Activated T-cell treated with anti-CD3 and anti-CD28 coated beads, Interleukin-2, amount 50 U/mL, for 72 hours (primary cell): ENCODE results near the gene MYLK. TPM values are rescaled to one million over a fixed set of nuclear protein-coding genes. Genes with fewer than 3 reads are reported as not detected.

Experiments
- ATAC-seq, 2 donors: fragments of 150-1000 bp; cut with Tn5 transposase; replicated peaks in 1 of 2; 2 replicates each; pipeline ENCODE4 v1.10.0; 2021; ENCODE audit warnings: moderate library complexity in 2 of 2, mild to moderate bottlenecking in 1 of 2
- DNase-seq, 2 donors: peaks; one replicate each; pipeline ENCODE4 v3.0.0; 2021 to 2022; ENCODE audit warnings: mixed read lengths in 1 of 2
- H3K27ac Mint-ChIP-seq: one replicate; pipeline ENCODE4 v1.8.0; 2022; ENCODE audit warnings: mild to moderate bottlenecking, moderate library complexity, mixed read lengths
- H3K27me3 Mint-ChIP-seq: one replicate; pipeline ENCODE4 v1.8.0; 2022; ENCODE audit warnings: low read depth, mixed read lengths
- H3K36me3 Mint-ChIP-seq, 2 donors: one replicate each; pipeline ENCODE4 v1.8.0; 2022; ENCODE audit warnings: mixed read lengths in 2 of 2, mild to moderate bottlenecking in 1 of 2; ENCODE audit not compliant: insufficient read depth in 2 of 2
- H3K4me1 Mint-ChIP-seq: one replicate; pipeline ENCODE4 v1.8.0; 2022; ENCODE audit warnings: low read depth, mixed read lengths
- H3K4me3 Mint-ChIP-seq, 2 donors: one replicate each; pipeline ENCODE4 v1.8.0; 2022; ENCODE audit warnings: mild to moderate bottlenecking in 2 of 2, mixed read lengths in 2 of 2, moderate library complexity in 2 of 2
- H3K9me3 Mint-ChIP-seq, 2 donors: one replicate each; pipeline ENCODE4 v1.8.0; 2022; ENCODE audit warnings: mixed read lengths in 2 of 2
- total RNA-seq, 2 donors: library from RNA; stranded (reverse); gene quantifications; one replicate each; pipeline ENCODE4 v1.2.3, GENCODE V29; 2022

The MYLK gene
- total RNA-seq, 2 donors from 2014 or later: not detected

DNA sequence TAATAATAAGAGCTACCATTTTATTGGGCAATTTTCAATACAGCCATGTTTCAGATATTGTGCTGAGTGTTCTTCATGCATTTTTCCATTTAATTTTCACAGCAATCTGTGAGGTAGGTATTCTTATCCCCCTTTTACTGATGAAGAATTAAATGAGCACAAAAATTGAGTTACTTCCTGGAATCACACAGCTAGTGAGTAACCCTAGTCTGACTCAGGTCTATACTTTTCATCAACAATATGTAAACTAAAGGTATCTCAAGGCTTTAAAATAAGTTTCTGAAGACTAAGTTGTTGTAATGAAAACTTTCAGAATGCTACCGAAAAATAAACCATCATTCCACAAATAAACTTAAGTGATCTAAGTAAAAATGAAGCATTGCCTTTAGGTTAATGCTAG is 321.6 kb downstream of the MYLK start:
- no peaks in the 10 kb centered on the region for H3K27me3 Mint-ChIP-seq
- H3K27ac Mint-ChIP-seq: peak overlapping the region; percentile 24
- H3K9me3 Mint-ChIP-seq: no peaks in the 10 kb centered on the region
- peaks cover 21% of the 10 kb centered on the region for H3K4me1 Mint-ChIP-seq
- H3K36me3 Mint-ChIP-seq: peaks cover 0 to 1% of the 10 kb centered on the region in 2 donors
- no peak overlapping the region for H3K4me3 Mint-ChIP-seq
- ATAC-seq (peak in 1 of 2 donors; percentile 65), DNase-seq (no peak)

DNA sequence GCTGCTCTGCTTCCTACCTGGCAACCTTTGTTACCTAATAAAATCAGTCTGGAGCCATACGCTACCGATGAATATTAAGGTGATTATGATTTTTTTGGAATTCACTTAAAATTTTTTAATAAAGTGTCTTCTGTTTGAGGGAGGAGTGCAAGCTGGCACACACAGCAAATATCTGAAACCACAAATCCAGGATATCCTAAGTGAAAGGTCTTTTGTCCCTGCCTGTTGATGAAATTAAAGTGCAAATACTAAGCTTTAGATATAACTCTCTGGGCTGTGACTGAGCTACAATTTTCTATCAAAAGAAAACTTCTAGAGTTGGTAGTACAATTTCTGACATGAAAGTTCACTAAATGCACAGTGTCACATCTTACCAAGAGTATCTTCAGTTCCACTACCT is 322.9 kb downstream of the MYLK start:
- DNase-seq: no peak
- no peaks in the 10 kb centered on the region for H3K27me3 Mint-ChIP-seq
- H3K4me1 Mint-ChIP-seq: peaks cover 21% of the 10 kb centered on the region
- ATAC-seq: no peak
- H3K9me3 Mint-ChIP-seq: no peaks in the 10 kb centered on the region
- H3K36me3 Mint-ChIP-seq: peaks cover 0 to 5% of the 10 kb centered on the region in 2 donors
- no peak overlapping the region for H3K4me3 Mint-ChIP-seq
- H3K27ac Mint-ChIP-seq: no peak overlapping the region

Other genes starting within 250 kb of the MYLK start
- gene CCDC14, start 76.9 kb upstream of the MYLK start, total RNA-seq: 10 to 100 TPM; 64.5 to 80.7 TPM
- not detected for gene ROPN1, start 107.8 kb upstream of the MYLK start, total RNA-seq
- 1 to 10 TPM; 1.1 to 1.7 TPM for gene KALRN, start 149.0 kb upstream of the MYLK start, total RNA-seq